Stimulated activated effector memory CD8-positive, alpha-beta T cell treated with anti-CD3 and anti-CD28 coated beads, Interleukin-12 subunit alpha, Interleukin-12 subunit beta, amount 100 ng/mL, for 72 hours (primary cell): Measurements from ENCODE around the gene HSPB9.
"Not testable (repeated sequence)": the region's sequence is repeated elsewhere in the genome, so short reads cannot be mapped to it uniquely, and the experiment has no call there.

Experiments
- ATAC-seq: fragments of 150-1000 bp; cut with Tn5 transposase; 2 replicates; pipeline ENCODE4 v1.10.0; 2021
- DNase-seq, 2 donors: peaks; one replicate each; pipeline ENCODE4 v3.0.0; 2021 to 2022; ENCODE audit warnings: low spot score in 2 of 2
- H3K27ac Mint-ChIP-seq: one replicate; pipeline ENCODE4 v1.8.0; 2022; ENCODE audit warnings: mild to moderate bottlenecking, mixed read lengths
- H3K36me3 Mint-ChIP-seq: one replicate; pipeline ENCODE4 v1.8.0; 2022; ENCODE audit warnings: mild to moderate bottlenecking, mixed read lengths
- H3K4me1 Mint-ChIP-seq: one replicate; pipeline ENCODE4 v1.8.0; 2022; ENCODE audit warnings: mixed read lengths
- H3K4me3 Mint-ChIP-seq: one replicate; pipeline ENCODE4 v1.8.0; 2022; ENCODE audit warnings: mild to moderate bottlenecking, mixed read lengths
- H3K9me3 Mint-ChIP-seq: one replicate; pipeline ENCODE4 v1.8.0; 2022; ENCODE audit warnings: mixed read lengths

Gene HSPB9

DNA sequence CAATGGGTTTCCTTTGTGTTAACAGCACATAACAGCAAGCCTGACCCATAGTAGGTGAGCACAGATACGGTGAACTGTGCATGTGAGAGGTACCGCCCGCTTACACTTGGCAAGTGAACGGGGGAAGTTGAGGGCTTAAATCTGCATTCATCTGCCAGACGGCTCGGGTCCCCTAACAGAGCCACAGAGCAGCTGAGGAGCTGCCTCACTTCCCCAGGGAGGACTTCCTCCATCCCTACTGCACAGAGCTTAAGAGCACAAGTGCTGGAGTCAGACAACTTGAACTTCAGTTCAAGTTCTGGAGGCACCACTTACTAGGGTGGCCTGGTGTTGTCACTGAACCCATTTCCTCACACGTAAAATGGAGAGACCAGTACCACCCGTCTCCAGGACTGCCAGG, 18.8 kb downstream of the HSPB9 start:
- Mint-ChIP-seq H3K9me3 (no peaks in the 10 kb centered on the region), H3K4me3 (no peak overlapping the region), H3K27ac (no peak overlapping the region), H3K36me3 (peaks cover 69% of the 10 kb centered on the region), H3K4me1 (peaks cover 43% of the 10 kb centered on the region)
- ATAC-seq (no peak), DNase-seq (no peak)

DNA sequence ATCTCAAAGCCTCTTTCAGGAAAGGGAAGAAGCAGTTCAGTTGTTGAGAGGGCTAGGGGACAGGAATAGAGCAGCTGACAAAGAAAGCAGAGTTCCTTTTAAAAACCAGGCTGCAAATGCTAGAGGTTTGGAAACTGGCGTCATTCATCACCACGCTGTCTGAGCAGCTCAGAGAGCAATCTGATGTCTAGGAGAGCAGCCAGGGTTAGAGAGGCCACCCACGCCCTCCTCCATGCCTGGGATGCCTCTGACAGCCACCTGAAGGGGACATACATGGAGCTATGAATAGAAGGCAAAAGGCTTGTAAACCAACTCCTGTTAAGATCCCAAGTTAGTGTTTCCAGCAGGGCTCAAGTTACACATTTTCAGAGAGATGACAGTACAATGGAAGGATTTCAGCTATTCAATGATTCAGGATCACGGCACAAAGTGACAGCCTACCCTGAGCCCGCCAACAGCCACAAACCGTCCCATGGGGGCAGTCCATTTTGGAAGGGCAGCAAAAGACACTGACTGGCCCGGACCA, 19.8 kb downstream of the HSPB9 start:
- Mint-ChIP-seq H3K4me3 (no peak overlapping the region), H3K4me1 (peaks cover 48% of the 10 kb centered on the region), H3K36me3 (peaks cover 69% of the 10 kb centered on the region), H3K27ac (peak overlapping the region; percentile 9), H3K9me3 (no peaks in the 10 kb centered on the region)
- DNase-seq (no peak), ATAC-seq (no peak)

DNA sequence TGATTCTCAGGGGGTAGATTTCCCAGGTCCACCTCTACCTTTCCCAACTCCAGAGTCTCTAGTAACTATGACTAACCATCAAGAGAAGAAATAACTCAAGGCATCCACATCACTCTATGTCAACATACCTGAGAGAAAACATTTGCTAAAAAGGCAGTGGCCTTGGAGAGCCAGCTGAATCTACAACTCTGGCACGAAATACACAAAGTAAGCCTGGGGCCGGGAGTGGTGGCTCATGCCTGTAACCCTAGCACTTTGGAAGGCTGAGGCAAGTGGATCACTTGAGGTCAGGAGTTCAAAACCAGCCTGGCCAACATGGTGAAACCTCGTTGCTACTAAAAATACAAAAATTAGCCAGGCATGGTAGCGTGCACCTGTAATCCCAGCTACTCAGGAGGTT, 20.5 kb downstream of the HSPB9 start:
- not testable (repeated sequence) for ATAC-seq, H3K9me3 Mint-ChIP-seq

DNA sequence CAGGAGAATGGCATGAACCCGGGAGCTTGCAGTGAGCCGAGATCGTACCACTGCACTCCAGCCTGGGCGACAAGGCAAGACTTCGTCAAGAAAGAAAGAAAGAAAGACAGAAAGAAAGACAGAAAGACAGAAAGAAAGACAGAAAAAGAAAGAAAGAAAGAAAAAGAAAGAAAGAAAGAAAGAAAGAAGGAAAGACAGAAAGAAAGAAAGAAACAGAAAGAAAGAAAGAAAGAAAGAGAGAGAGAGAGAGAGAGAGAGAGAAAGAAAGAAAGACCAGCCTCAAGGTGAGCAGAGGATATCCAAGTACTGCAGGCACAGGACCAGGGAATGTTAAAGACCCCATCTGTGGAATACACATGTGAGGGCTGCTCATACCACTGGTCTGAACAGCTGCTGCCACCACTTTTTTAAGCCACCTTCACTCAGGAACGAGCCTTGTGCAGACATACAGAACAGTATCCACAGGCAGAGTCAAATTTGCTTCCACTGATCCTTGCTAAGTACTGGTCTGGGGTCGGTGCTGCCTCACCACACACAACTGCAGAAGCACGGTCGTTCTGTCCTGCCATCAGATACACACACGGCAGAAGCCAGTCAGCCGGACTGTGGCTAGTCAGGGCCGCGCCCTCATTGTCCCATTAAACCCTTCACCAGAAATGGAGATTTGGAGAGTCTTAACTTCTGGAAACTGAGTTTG, 24.5 kb downstream of the HSPB9 start:
- Mint-ChIP-seq H3K4me3 (no peak overlapping the region), H3K4me1 (peaks cover 39% of the 10 kb centered on the region), H3K27ac (peak overlapping the region; percentile 65), H3K9me3 (no peaks in the 10 kb centered on the region), H3K36me3 (peaks cover 76% of the 10 kb centered on the region)
- DNase-seq (no peak), ATAC-seq (no peak)

More for the DNA sequence above, 20.5 kb downstream of the HSPB9 start:
- DNase-seq, H3K4me3 Mint-ChIP-seq: not testable (repeated sequence)
- Mint-ChIP-seq H3K36me3 (peaks cover 73% of the 10 kb centered on the region), H3K27ac (peak overlapping the region; percentile 9), H3K4me1 (peaks cover 47% of the 10 kb centered on the region)

DNA sequence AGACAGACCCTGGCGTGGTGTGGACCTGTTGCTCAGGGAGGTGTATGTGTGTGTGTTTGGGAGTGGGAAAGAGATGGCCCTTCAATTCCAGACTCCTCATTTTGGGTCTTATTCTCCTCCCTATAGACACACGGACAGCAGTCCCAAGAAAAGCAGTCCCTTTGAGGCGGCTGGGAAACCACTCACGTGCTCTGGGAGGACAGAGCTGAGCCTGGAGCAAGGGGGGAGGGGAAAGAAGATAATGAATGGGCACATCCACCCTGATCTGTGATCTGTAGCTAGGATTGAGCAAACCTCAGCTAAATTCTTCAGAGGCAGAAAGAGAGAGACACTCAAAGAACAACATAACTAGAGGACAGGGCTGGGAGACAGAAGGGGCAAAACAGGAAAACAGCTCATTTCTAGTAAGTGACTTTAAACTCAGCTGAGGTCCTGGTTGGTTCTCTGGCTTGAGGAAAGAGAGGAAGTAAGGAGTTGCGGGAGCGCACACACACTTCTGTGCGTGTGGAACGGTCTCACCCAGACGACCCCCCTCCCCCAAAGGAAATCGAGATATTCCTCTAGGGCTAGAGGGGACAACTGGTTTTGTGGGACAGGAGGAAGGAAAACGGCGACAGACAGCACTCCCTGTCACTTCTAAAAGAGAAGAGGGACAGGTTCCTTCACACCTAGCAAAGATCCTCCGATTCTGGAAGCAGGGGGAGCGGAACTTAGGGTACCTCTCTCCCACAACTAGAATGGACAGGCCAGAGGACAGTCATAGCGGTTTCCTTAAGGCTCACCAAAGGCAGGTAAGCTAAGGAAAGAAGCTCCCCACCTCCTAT, 31.5 kb downstream of the HSPB9 start:
- Mint-ChIP-seq H3K36me3 (peaks cover 21% of the 10 kb centered on the region), H3K4me3 (peak overlapping the region; percentile 92), H3K4me1 (peaks cover 35% of the 10 kb centered on the region), H3K27ac (peak overlapping the region; percentile 95), H3K9me3 (no peaks in the 10 kb centered on the region)
- no peak for DNase-seq
- no peak for ATAC-seq

DNA sequence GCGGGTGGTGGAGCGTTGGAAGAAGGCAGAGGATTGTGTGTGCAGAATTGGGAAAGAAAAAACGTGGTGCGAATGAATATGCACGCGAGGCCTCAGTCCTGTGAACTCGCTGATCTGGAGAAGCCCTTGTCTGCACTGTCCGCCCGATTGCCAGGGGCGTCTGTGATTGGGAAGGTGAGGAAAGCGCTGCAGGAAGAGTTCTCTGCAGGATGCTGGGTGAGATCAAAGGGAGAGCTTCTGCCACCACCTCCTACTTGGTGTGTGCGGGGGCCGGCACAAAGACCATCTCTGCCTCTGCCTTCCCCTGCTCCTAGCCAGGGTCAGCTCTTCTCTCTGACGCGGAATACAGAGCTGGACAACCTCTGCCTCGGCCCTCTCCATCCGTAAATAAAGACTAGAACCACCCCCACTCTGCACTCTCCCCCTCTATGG, 33.0 kb downstream of the HSPB9 start:
- H3K4me3 Mint-ChIP-seq: peak overlapping the region; percentile 92
- H3K36me3 Mint-ChIP-seq: peaks cover 18% of the 10 kb centered on the region
- H3K4me1 Mint-ChIP-seq: peaks cover 35% of the 10 kb centered on the region
- H3K27ac Mint-ChIP-seq: peak overlapping the region; percentile 95
- DNase-seq: no peak
- ATAC-seq: no peak
- H3K9me3 Mint-ChIP-seq: no peaks in the 10 kb centered on the region

DNA sequence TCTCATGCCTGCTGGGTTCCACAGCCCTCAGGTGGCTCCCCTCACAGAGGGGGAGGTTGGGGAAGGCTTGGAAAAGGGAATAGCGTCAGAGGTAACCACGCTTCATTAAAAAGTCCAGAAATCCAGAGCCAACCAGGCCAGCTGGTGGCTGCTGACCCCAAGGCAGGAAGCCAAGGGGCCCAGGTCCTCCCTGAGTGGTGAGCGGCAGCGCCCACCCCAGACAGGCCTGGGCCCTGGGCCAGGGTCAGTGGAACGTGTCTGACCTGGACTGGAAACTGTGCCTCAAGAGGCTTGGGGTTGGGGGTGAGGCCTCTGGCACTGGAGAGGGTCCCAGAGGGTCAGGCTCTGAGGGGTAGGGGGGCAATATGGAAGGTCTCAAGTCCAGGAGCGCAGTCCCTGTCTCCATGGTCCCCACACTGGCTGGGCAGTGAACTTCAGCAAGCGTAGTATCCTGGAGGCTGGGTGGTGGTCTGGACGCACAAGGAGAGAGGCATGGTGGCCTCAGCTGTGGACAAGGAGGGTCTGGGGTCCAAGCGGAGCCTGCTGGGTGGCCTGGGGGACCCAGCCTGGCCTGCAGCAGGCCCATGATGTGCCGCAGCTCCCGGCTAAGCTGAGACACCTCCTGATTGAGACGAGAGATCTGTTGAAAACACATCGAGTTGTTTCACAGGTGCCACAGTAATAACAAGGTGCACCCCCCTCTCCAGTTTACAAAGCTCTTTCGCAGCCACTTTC, 37.4 kb downstream of the HSPB9 start:
- Mint-ChIP-seq H3K4me3 (no peak overlapping the region), H3K27ac (no peak overlapping the region), H3K9me3 (no peaks in the 10 kb centered on the region), H3K4me1 (peaks cover 16% of the 10 kb centered on the region), H3K36me3 (no peaks in the 10 kb centered on the region)
- ATAC-seq: no peak
- DNase-seq: no peak

DNA sequence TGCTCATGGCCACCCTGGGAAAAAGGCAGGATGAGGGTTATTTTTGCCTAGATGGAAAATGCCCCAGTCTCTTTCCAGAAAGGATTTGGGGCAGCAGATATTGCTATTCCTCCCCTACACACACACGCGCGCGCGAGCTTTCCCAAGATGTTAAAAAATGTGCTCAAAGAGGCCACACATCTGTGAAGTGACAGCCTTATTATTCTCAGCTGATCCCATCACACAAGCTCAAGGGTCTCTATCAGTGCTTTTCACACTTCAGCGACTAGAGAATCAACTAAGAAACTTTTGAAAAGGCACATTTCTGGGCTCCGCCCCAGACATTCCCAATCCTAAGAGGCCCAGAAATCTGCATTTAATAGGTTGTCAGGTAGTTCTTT, 37.9 kb downstream of the HSPB9 start:
- Mint-ChIP-seq H3K4me3 (no peak overlapping the region), H3K4me1 (peaks cover 16% of the 10 kb centered on the region), H3K27ac (no peak overlapping the region), H3K36me3 (no peaks in the 10 kb centered on the region), H3K9me3 (no peaks in the 10 kb centered on the region)
- DNase-seq: no peak
- ATAC-seq: no peak

DNA sequence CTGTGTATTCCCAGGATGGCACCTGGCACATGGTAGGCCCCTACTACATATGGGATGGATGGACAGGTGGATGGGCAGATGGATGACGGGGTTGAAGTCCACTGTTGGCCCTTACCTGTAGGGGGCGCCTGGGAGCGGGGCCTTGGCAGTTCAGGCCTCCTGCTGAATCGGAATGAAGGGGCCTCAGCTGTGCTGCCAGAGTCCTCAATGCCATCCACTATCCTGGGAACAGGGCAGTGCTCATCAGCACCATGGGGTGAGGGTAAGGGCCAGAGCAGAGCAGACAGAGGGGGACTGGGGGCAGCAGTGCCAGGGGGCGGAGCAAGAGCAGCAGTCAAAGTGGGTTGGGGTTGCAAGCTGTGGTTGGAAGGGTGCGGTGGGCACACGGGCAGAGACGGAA, 40.5 kb downstream of the HSPB9 start:
- no peaks in the 10 kb centered on the region for H3K36me3 Mint-ChIP-seq
- H3K27ac Mint-ChIP-seq: peak overlapping the region; percentile 32
- peak; percentile 44 to 76 for DNase-seq
- H3K4me3 Mint-ChIP-seq: no peak overlapping the region
- H3K4me1 Mint-ChIP-seq: peaks cover 8% of the 10 kb centered on the region
- no peaks in the 10 kb centered on the region for H3K9me3 Mint-ChIP-seq
- peak; percentile 57 for ATAC-seq

DNA sequence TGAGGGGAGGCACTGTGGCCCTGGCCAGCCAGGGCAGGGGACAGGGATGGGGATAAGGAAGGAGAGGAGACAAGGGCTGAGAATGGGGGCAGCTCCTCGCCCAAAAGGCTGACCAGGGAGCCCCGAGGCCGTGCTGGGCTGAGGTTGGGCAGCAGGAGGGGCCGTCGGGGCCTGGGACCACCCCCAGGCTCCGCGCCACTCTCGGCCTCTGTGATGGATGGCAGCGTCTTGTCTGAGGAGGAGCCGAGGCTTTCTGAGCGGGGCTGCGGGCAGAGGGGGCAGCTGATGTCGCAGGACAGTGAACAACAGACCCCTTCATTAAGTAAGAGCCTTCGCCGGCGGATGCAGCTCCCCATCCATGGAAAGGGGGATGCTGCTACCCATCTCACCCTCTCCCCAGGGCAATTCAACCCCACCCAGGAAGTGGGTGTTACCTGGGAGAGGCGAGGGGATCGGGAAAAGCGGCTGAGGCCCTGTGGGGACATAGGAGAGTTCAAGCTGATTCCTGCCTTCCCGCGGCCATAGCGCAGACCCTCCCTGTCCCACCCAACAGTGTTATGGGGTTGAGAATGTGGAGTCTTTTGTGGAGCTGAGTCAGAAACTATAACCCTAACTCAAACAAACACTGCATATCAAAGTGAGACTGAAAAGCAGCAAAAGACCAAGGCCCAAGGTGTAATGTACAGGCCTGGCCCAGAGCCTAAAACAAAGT, 41.2 kb downstream of the HSPB9 start:
- no peak overlapping the region for H3K4me3 Mint-ChIP-seq
- peaks cover 8% of the 10 kb centered on the region for H3K4me1 Mint-ChIP-seq
- H3K27ac Mint-ChIP-seq: no peak overlapping the region
- DNase-seq: no peak
- H3K9me3 Mint-ChIP-seq: no peaks in the 10 kb centered on the region
- no peaks in the 10 kb centered on the region for H3K36me3 Mint-ChIP-seq
- no peak for ATAC-seq

DNA sequence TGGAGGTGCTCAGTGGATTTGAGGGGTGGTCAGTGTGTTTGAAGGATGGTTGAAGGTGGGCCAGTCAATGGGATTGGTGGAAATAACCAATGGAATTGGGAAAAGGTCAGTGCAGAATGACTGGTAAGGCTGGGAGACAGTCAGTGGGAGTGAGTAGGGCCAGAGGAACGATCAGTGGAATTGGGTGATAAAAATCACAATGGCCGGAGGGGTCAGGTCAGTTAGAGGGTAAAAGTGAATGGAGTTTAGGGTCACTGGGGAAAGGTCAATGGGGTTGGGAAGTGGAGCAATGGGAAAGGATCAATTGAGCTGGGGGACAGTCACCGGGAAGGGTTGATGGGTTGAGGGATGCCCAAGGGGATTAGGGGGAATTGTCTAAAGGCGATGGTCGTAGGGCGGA, 43.1 kb downstream of the HSPB9 start:
- H3K9me3 Mint-ChIP-seq: no peaks in the 10 kb centered on the region
- no peak overlapping the region for H3K27ac Mint-ChIP-seq
- no peak for ATAC-seq
- no peak for DNase-seq
- no peak overlapping the region for H3K4me3 Mint-ChIP-seq
- H3K36me3 Mint-ChIP-seq: no peaks in the 10 kb centered on the region
- H3K4me1 Mint-ChIP-seq: peaks cover 8% of the 10 kb centered on the region

DNA sequence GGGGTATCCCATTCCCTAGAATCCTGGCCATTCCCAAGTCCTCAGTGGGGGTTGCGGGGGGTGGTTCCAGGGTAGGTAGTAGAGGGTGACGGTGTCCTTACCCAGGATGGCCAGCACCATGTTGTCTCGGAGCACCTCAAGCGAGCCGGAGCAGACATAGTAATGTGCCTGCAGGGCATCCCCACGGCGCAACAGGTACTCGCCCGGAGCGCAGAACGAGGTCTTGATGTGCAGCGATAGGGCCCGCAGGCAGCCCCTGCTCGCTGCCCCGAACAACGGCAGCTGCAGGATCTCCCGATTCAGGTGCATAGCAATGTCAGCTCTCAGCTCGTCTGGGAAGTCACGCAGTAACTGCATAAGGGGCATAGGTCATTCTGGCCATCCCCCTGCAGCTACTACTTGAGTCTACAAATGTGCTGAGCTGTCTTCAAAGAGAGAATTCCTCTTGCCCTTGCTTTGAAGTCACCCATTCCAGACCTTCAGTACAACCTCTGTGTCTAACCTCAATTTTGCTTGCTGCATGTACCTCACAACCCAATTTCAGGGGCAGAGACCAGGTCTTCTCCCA, 43.7 kb downstream of the HSPB9 start:
- H3K27ac Mint-ChIP-seq: no peak overlapping the region
- H3K9me3 Mint-ChIP-seq: no peaks in the 10 kb centered on the region
- H3K4me1 Mint-ChIP-seq: peaks cover 8% of the 10 kb centered on the region
- DNase-seq (no peak), ATAC-seq (no peak)
- no peaks in the 10 kb centered on the region for H3K36me3 Mint-ChIP-seq
- no peak overlapping the region for H3K4me3 Mint-ChIP-seq

DNA sequence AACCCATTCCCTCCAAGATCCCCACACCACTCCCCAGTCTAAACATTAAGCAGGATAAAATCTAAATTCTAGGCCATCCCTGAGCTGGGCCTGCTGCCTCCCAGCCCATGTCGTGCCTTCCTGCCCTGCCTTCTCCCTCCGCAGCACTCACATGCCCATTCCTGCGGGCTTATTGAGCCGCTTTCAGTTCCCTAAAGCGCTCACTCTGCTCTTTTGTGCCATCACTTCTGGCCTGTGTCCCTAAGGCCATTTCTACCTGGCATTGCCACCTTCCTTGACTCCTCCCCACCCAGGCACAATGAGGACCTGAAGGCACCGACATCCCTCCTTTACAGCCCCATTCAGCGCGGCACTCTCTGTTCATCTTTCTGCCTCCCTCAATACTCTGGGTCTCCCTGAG, 45.2 kb downstream of the HSPB9 start:
- peaks cover 6% of the 10 kb centered on the region for H3K4me1 Mint-ChIP-seq
- no peaks in the 10 kb centered on the region for H3K9me3 Mint-ChIP-seq
- DNase-seq (no peak), ATAC-seq (no peak)
- peak overlapping the region; percentile 30 for H3K27ac Mint-ChIP-seq
- H3K36me3 Mint-ChIP-seq: no peaks in the 10 kb centered on the region
- no peak overlapping the region for H3K4me3 Mint-ChIP-seq

DNA sequence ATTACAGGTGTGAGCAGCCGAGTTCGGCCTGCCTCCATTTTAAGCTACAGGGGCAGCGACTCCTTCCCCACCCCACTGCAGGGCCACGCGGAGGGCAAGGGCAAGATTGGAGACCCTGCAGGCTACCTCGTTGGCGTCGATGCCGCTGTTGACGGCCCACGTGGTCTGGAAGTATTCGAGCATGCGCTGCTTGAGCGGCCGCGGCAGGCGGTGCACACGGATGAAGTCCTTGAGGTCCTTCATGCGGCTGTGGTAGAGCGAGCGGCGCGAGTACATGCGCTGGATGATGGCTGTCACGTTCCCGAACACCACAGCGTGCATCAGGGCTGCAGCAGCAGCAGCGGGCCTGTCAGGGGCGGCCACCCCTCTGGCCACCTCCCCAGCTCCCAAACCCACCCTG, 46.7 kb downstream of the HSPB9 start:
- DNase-seq: no peak
- no peaks in the 10 kb centered on the region for H3K4me1 Mint-ChIP-seq
- H3K9me3 Mint-ChIP-seq: no peaks in the 10 kb centered on the region
- H3K4me3 Mint-ChIP-seq: no peak overlapping the region
- H3K36me3 Mint-ChIP-seq: no peaks in the 10 kb centered on the region
- ATAC-seq: no peak
- H3K27ac Mint-ChIP-seq: no peak overlapping the region

DNA sequence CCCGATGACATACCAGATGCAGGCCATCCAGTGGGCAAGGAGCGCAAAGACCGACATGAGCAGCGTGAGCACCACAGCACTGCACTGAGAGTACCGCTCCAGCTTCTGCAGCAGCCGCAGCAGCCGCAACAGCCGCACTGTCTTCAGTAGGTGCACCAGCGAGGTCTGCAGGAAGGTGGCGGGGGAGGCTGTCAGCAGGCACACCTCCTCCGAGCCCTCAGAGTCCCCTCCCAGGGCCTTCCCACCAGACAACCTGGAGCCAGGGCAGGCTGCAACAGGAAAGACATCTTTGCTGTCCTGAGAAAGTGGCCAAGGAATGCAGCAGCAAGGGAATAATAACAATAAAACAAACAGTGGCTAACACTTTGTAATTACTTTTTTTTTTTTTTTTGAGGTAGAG, 49.2 kb downstream of the HSPB9 start:
- H3K27ac Mint-ChIP-seq: no peak overlapping the region
- H3K9me3 Mint-ChIP-seq: no peaks in the 10 kb centered on the region
- H3K4me3 Mint-ChIP-seq: no peak overlapping the region
- no peaks in the 10 kb centered on the region for H3K4me1 Mint-ChIP-seq
- H3K36me3 Mint-ChIP-seq: no peaks in the 10 kb centered on the region
- DNase-seq (no peak), ATAC-seq (no peak)
